K562 (cell line): ENCODE measurements around the gene COL6A1. TPM values are rescaled to one million over a fixed set of nuclear protein-coding genes. Genes with fewer than 3 reads are reported as not detected.

Experiments used
- ATAC-seq: fragments of 200-7000 bp; cut with Tn5 transposase; 3 replicates; pipeline ENCODE4 v1.9.1; 2020; ENCODE audit warnings: moderate library complexity
- BruUV-seq: library from RNA; stranded (reverse); fragments of 400-500 nt; replicated peaks from 2 replicates; lab custom pipeline; 2021; lab: Mats Ljungman, UMichigan
- CTCF ChIA-PET: fragments of 300-600 bp; formaldehyde crosslinking; extraction: SDS; loops from one replicate; lab custom pipeline; 2021; ENCODE audit warnings: low intra/inter-chr PET ratio; lab: Yijun Ruan, JAX
- POLR2A ChIA-PET: fragments of 300-600, 350-650 bp; sonication (Branson Sonifier 250); formaldehyde crosslinking; extraction: SDS; loops from one replicate; lab custom pipeline; 2021; ENCODE audit warnings: antibody characterized with exemption, inconsistent platforms; lab: Yijun Ruan, JAX
- DNase-seq, 4 experiments: peaks; one replicate each; pipeline versions ENCODE4 v3.0.0 to v3.0.0-alpha.2; 2011 to 2018; ENCODE audit warnings: low spot score in 3 of 4, mixed read lengths in 3 of 4; ENCODE audit errors: extremely low read depth in 1 of 4
- FAIRE-seq: peaks from 2 replicates; lab custom pipeline; 2011; peaks lifted over from hg19 to GRCh38; lab: Jason Lieb, UNC
- H2AFZ ChIP-seq: 2 replicates; pipeline ENCODE4 v1.6.0; 2011; ENCODE audit warnings: low read depth, low read length, control low read depth, inconsistent platforms
- H3K27ac ChIP-seq: fragments of 200-600 bp; 3 replicates; pipeline ENCODE4 v1.8.0; 2011; ENCODE audit warnings: low read depth, mild to moderate bottlenecking, control low read depth, inconsistent platforms, low read length, moderate library complexity, mixed read lengths; ENCODE audit errors: extremely low read depth
- H3K27me3 ChIP-seq, 2 experiments: fragments of 300-600 bp in 1 of 2; 2 replicates in 1 of 2; 3 replicates in 1 of 2; pipeline versions ENCODE4 v1.6.0 to v1.8.0; 2011; ENCODE audit warnings: inconsistent platforms in 2 of 2, low read length in 2 of 2, mild to moderate bottlenecking in 1 of 2, mixed read lengths in 1 of 2, moderate library complexity in 1 of 2; ENCODE audit not compliant: control insufficient read depth in 2 of 2, insufficient read depth in 2 of 2
- H3K36me3 ChIP-seq: fragments of 300-600 bp; 3 replicates; pipeline ENCODE4 v1.8.0; 2011; ENCODE audit warnings: mild to moderate bottlenecking, low read length, inconsistent platforms; ENCODE audit not compliant: control insufficient read depth, insufficient read depth
- H3K4me1 ChIP-seq, 2 experiments: fragments of 200-600 bp in 1 of 2; replicated peaks in 1 of 2; 2 replicates in 1 of 2; 3 replicates in 1 of 2; pipeline versions ENCODE4 v1.5.1 to v1.8.0; 2011; ENCODE audit warnings: inconsistent platforms in 2 of 2, low read length in 2 of 2, mild to moderate bottlenecking in 1 of 2, mixed read lengths in 1 of 2, moderate library complexity in 1 of 2; ENCODE audit not compliant: control insufficient read depth in 2 of 2, insufficient read depth in 2 of 2
- H3K4me2 ChIP-seq: 2 replicates; pipeline ENCODE4 v1.6.1; 2011; ENCODE audit warnings: low read length, control low read depth, inconsistent platforms, mixed read lengths; ENCODE audit not compliant: insufficient read depth
- H3K4me3 ChIP-seq: fragments of 200-600 bp; sonication (generic), shearing (Covaris generic); 2 replicates; pipeline ENCODE4 v1.5.1; 2016; ENCODE audit warnings: control low read depth, inconsistent platforms
- H3K79me2 ChIP-seq: fragments of 200-600 bp; 3 replicates; pipeline ENCODE4 v1.8.0; 2011; ENCODE audit warnings: low read length, inconsistent platforms; ENCODE audit not compliant: control insufficient read depth, insufficient read depth
- H3K9ac ChIP-seq, 2 experiments: 2 replicates each; pipeline versions ENCODE4 v1.6.0 to v1.6.1; 2011; ENCODE audit warnings: low read depth in 2 of 2, low read length in 2 of 2, control low read depth in 1 of 2, inconsistent platforms in 1 of 2, mild to moderate bottlenecking in 1 of 2, mixed read lengths in 1 of 2; ENCODE audit not compliant: insufficient read depth in 1 of 2
- H3K9me1 ChIP-seq: one replicate; pipeline ENCODE4 v1.6.0; 2011; ENCODE audit warnings: inconsistent platforms, mild to moderate bottlenecking, low read length, moderate library complexity; ENCODE audit not compliant: control insufficient read depth, insufficient read depth
- H3K9me3 ChIP-seq: replicated peaks from 2 replicates; pipeline ENCODE4 v1.5.1; 2011; ENCODE audit warnings: low read depth, low read length, inconsistent platforms; ENCODE audit not compliant: control insufficient read depth, insufficient read depth
- H4K20me1 ChIP-seq: replicated peaks from 2 replicates; pipeline ENCODE4 v1.6.1; 2011; ENCODE audit warnings: low read length, inconsistent platforms, mixed read lengths; ENCODE audit not compliant: control insufficient read depth, insufficient read depth
- FIP1L1 ChIP-seq: fragments of 200-400 bp; formaldehyde crosslinking; IDR thresholded peaks from 2 replicates; pipeline ENCODE4 v1.6.1; 2018; ENCODE audit warnings: mild to moderate bottlenecking, low read depth, low read length; ENCODE audit not compliant: poor library complexity, severe bottlenecking
- PCBP1 ChIP-seq: fragments of 200-400 bp; formaldehyde crosslinking; IDR thresholded peaks from 2 replicates; pipeline ENCODE4 v1.6.1; 2018; ENCODE audit warnings: mild to moderate bottlenecking, low read depth, low read length; ENCODE audit not compliant: poor library complexity, severe bottlenecking
- ZBTB17 ChIP-seq: fragments of 450-650 bp; formaldehyde crosslinking; IDR thresholded peaks from 2 replicates; pipeline ENCODE4 v1.4.0; 2020; ENCODE audit warnings: mild to moderate bottlenecking
- whole genome bisulfite sequencing: fragments of 100-300 bp; shearing (Covaris generic); methylation state at CpG from one replicate; pipeline ENCODE4 v1.1.6; 2016; ENCODE audit warnings: low coverage, mixed read lengths; ENCODE audit not compliant: insufficient coverage; ENCODE audit errors: missing lambda C conversion rate; 5-methylcytosine and 5-hydroxymethylcytosine counted together
- in situ Hi-C: fragments of 300-500 bp; cut with MboI; formaldehyde crosslinking; loops from 4 replicates; pipeline ENCODE4 v1.15.0; 2018; ENCODE audit warnings: inconsistent platforms, mixed read lengths
- intact Hi-C: fragments of 100-400 bp; cut with micrococcal nuclease; formaldehyde crosslinking; loops from 2 replicates; pipeline ENCODE4 v1.14.2; 2022
- polyA plus RNA-seq, 8 experiments: library from polyadenylated mRNA; depleted of rRNA in 4 of 8; stranded (reverse) in 5 of 8; unstranded in 3 of 8; fragments of >200 nt; fragmentation: Nextera tagmentation in 2 of 8; fragmentation: Illumina TruSeq in 1 of 8; extraction: Ambion mirVana in 2 of 8; extraction: Trizol in 1 of 8; gene quantifications; 2 replicates each; pipeline versions ENCODE4 v1.2.1 to v1.2.3, GENCODE V29; 2011 to 2014; ENCODE audit warnings: inconsistent platforms in 1 of 8, missing spikeins in 1 of 8
- total RNA-seq, 7 experiments: library from RNA; depleted of rRNA in 6 of 7; stranded (reverse); fragments of >200 nt in 6 of 7; fragmentation: Illumina TruSeq in 2 of 7; extraction: Trizol in 2 of 7; gene quantifications; 2 replicates each; pipeline versions ENCODE4 v1.2.1 to v1.2.3, GENCODE V29; 2011 to 2021; ENCODE audit warnings: low replicate concordance in 1 of 7

COL6A1 gene
- total and polyA plus RNA-seq, 9 of the 15 experiments (the other 6 are each of a cell fraction or from before 2014, with no cell fraction given) = 0.07 to 1.3 (median 0.14) TPM; not detected in 3

GRCh38 chr21:45969921-45970673 is 11.5 kb upstream of the COL6A1 start:
- Histone ChIP-seq H4K20me1 (peaks cover 6% of the 10 kb centered on the region; the same call in 1 of the 2 replicates), H3K9me1 (no peaks in the 10 kb centered on the region), H3K4me1 (peaks cover 0 to 49% of the 10 kb centered on the region in 2 experiments; a peak in 4 of 5 replicates), H3K27ac (no peak overlapping the region), H3K36me3 (no peaks in the 10 kb centered on the region), H3K4me3 (no peak overlapping the region), H3K9me3 (no peaks in the 10 kb centered on the region), H3K4me2 (no peak overlapping the region), H2AFZ (no peak overlapping the region), H3K79me2 (no peaks in the 10 kb centered on the region), H3K9ac (peak overlapping the region in 1 of 2 experiments; percentile 81; a peak in 1 of 4 replicates), H3K27me3 (peaks cover 32 to 50% of the 10 kb centered on the region in 2 experiments)
- in situ Hi-C loops = no loop called here
- DNase-seq = no peak
- TF ChIP-seq FIP1L1 = peak; percentile 28
- no peak for TF ChIP-seq ZBTB17 (CRISPR knock-in tag)
- TF ChIP-seq PCBP1 = no peak
- intact Hi-C loops = loop anchor here (5.0 to 10.0 kb wide), 3 partner anchors 75 to 172 kb away; partner anchors contain the start of gene COL6A2
- ATAC-seq = peak; percentile 21
- FAIRE-seq = no peak
- CTCF ChIA-PET = no interaction called here
- BruUV-seq = no TSS peak
- 33% methylated on average over 22 of the region's 22 CpGs for WGBS
- POLR2A ChIA-PET = no interaction called here
